GM18520 (cell line): Measurements from ENCODE around the gene DUSP2.
"Not testable (repeated sequence)": the region's sequence is repeated elsewhere in the genome, so short reads cannot be mapped to it uniquely, and the experiment has no call there.

Experiments used
- ATAC-seq: cut with Tn5 transposase; IDR thresholded peaks from one replicate; pipeline ENCODE4 v1.9.1; 2021; ENCODE audit not compliant: unreplicated experiment

Gene DUSP2

DNA sequence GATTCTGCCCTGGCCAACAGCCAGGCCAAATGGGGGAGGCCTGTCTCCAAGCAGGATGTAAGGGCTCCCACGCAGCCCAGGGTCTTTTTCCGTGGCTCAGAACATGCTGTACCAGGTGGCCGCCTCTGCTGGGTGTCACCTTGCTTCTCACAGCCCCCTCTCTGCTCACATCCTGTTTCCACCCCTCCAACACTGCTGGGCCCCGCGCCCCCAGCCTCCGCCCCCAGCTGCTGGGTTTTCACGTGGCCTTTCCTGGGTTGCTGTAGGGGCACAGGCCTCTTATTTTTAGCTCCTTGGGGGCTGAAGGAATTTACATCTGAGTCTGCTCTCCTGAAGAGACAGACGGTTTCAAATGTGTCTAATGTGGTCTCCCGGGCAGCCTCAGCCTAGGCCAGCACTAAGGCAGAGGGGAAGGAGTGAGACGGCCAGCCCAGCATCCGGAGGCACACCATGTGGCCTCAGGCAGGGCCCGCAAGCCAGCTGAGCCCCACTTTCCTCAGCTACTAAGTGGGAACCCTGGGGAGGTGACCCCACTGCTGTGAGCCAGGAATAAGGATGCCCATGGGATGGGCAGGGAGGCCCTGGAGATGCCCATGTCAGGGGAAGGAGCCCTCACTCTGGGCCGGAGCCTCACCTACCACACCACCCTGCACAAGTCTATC, 18.7 kb upstream of the DUSP2 start:
- ATAC-seq, result peak; percentile 21

GRCh38 chr2:96163415-96163767, 18.2 kb upstream of the DUSP2 start:
- ATAC-seq, result peak; percentile 2

GRCh38 chr2:96161898-96162297, 16.7 kb upstream of the DUSP2 start:
- ATAC-seq, result no peak

DNA sequence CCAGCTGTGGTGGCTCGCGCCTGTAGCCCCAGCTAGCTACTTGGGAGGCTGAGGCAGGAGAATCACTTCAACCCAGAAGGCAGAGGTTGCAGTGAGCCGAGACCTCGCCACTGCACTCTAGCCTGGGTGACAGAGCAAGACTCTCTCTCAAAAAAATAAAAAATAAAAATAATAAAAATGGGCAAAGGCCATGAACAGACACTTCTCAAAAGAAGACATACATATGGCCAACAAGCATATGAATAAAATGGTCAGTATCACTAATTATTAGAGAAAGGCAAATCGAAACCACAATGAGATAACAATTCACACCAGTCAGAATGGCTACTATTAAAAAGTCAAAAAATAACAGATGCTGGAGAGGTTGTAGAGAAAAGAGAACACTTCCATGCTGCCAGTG, 15.1 kb upstream of the DUSP2 start:
- not testable (repeated sequence) for ATAC-seq

DNA sequence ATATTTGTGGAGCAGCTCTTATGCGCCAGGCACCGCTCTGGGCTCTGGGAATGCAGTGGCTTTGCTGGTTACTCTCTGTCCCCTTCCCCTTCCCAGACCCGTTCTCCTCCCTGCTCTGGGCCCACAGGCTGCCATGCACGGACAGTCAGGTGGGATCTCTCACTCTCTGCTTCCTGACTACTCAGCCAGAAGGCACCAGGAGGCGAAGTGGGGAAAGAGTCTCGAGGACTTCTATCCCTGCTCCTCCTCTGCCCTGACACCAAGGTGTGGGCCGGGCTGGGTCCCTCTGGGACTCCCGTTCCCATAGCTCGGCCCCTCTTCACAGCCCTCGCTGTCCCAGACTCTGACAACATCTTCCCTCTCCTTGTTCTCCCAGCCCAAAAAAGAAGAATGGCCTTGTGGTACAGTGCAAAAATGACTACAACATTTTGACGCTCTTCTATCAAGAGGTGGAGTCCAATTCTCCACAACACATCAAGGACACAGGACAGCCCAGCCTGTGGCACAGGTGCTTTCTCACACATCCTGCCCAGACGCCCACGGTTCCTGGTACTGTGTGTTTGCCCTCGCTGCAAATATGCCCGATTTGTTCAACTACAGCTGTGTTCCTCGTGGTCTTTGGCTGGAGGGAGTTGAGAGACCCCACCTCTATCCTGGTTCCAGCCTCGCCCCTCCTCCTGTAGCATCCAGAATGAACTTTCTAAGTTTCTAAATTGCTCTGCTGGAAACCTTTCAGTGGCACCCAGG, 14.0 kb upstream of the DUSP2 start:
- ATAC-seq, result no peak

DNA sequence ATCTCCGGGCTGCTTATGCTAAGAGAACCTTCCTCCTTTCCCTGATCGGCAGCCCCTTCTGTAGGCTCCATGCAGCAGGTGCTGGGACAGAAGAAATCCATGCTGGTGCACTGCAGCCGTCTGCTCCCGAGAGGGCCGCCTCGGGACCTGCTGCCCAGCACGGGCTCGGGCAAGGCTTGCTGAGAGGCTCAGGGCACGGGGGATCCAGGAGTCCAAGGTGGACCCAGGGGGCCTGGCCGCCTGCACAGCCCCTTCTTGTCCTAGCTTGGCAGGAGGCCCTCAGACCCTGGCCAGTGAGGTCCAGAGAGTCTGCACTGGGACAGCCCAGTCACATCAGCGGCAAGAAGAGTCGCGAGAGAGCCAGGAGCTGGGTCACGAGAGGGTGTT, 13.3 kb upstream of the DUSP2 start:
- no peak for ATAC-seq

DNA sequence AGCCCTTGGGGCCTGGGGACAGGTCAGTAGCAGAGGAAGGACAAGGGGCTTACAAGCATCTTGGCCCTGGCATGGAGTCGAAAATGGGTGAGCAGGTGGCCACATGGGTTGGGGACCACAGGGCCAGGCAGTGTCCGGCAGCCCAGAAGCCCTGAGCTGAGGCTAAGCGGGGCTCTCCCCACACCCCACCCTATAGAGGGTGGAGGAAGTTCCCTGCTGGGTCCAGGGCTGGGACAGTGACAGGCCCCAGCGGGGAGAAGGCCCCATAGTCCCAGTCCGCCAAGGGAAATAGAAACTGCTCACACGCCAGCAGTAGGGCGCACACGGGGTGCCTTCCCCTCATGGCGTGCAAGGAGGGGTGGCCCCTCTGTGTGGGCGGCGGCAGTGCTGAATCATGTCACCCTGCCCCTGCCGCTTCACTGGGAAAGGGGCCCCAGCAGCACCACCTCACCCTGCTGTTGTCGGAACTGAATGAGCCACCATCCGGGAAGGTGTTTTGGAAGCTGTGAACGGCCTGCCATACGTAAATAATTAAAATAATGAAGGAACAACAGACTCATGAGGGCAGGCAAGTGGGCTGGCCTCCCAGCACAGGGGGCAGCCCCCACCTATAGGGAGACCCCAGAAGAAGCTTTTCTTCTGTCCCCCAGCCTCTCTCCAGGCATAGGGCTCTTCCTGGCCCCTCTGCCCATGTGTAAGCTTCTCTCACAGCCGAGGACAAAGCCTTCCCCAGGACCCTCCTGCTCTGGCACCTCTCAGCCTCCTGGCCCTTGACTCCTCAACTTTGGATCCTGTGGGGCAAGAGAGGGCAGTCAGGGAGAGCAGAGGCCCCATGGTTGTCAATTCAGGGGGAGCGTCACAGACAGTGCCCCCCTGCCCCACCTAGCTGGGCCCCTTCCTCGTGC, 12.7 kb upstream of the DUSP2 start:
- peak; percentile 60 for ATAC-seq

GRCh38 chr2:96156926-96157648, 11.8 kb upstream of the DUSP2 start:
- ATAC-seq, result peak; percentile 33

GRCh38 chr2:96156011-96156820, 11.0 kb upstream of the DUSP2 start:
- no peak for ATAC-seq

DNA sequence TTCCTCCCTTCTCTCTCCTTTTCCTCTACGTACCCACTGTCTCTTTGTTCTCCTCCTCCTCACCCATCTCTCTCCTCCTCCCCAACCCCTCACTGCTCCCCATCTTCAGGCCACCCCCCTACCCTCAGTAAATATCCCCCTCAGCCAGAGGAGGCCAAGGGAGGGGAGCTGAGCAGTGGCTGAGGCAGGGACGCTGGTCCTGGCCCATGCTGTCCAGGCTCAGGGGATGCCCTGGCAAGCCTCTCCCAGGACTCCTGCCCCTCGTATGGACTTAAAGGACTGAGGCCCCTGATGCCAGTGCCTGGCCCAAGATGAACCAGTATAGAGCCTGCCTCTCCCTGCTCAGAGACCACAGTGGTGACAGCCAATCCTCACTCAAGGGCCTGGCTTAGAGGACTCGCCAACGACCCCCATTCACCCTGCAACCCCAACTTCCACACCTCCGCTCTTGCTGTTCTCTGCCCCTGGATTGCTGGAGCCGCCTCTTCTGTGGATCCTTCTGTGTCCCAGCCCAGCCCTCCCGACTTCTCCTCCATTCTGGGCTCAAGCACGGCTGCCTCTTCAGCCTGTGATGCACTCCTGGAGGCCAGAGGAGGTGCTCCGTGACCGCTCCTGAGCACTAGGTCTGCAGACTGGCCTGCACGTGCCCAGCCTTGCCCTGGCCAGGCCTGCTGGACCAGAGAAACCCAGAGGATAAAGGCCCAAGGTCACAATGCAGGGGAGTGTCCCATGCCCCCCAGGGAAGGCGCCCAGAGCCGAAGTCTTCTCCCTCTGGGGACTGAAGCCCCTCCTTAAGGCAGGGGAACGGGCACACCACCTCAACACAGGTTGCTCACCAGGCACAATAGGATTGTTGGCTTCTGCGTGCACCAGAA, 9.5 kb upstream of the DUSP2 start:
- no peak for ATAC-seq

- no peak for ATAC-seq
Measured at GRCh38 chr2:96153991-96154431, 8.8 kb upstream of the DUSP2 start.

GRCh38 chr2:96153291-96153713, 8.1 kb upstream of the DUSP2 start:
- no peak for ATAC-seq

GRCh38 chr2:96152304-96153161, 7.3 kb upstream of the DUSP2 start:
- no peak for ATAC-seq

GRCh38 chr2:96151595-96152303, 6.5 kb upstream of the DUSP2 start:
- ATAC-seq, result no peak

GRCh38 chr2:96150791-96151594, 5.8 kb upstream of the DUSP2 start:
- no peak for ATAC-seq

- no peak for ATAC-seq
Measured at GRCh38 chr2:96150007-96150640, 4.9 kb upstream of the DUSP2 start.
